LNCAP (cell line): ENCODE measurements around the gene MRPS15.

Experiments
- CTCF ChIP-seq: fragments of 450-650 bp; IDR thresholded peaks from 2 replicates; pipeline ENCODE4 v1.5.1; 2017; ENCODE audit warnings: mild to moderate bottlenecking

Gene MRPS15

DNA sequence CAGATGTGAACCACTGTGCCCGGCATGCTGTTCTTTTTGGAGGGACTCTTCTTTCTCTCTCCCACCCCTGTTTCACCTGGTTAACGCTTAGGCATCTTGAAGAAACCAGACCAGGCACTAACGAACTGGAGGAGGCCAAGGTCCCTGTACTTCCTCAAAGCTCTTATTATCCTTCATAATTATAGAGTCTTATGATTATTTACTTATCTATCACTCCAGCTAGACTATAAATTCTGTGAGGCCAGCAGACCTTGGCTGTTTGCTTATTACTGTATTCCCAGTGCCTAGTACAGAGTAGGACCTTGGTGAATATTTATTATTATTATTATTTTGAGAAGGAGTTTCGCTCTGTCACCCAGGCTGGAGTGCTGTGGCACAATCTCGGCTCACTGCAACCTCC is 12.8 kb upstream of the MRPS15 start:
- no peak for TF ChIP-seq CTCF

DNA sequence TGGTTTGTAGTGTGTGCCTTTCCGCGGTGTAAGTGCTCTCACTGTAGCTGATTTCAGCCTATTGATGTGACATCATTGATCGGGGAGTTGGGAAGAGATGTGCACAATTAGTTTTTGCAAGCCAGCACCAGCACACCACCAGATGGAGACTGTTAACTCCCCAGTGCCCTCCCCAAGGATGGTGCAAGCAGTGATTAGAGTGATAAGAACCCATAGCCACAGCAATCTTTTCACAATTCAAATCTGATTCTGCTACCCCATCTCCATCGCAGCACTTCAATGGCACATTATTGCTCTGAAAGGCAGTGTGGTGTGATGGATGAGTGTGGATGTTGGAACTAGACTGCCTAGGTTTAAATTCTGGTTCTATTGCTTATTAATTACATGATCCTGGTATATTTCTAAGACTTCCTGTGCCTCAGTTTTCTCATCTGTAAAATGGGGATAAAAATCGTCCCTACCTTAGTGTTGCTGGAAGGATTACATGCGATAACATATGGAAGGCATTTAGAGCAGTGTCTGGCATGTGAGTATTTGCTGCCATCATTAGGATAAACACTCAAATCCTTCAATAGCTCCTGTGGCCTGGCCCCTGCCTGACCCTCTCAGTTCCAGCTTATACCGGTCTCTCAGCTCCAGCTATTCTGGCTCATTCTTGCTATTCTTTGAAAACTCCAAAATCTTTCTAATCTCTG is 11.9 kb upstream of the MRPS15 start:
- TF ChIP-seq CTCF = no peak

DNA sequence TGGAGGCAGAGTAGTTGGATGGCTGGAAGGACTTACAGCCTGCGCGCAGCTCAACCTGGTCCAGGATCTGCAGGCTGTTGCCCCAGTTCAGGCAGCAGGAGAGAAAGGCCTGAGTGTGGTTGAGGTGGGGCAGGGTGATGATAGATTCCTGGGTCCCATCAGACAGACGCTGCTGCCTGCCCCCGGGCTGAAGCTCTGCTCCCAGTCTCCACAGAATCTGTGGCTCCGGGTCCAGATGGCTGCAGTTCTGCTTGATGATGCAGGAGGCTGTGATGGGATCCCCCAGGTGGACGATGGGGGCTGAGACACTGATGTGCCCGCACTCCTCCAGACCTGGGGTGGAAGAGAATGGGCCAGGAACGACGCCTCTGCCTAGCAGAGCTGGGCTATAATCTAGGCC is 11.2 kb upstream of the MRPS15 start:
- TF ChIP-seq CTCF = no peak

DNA sequence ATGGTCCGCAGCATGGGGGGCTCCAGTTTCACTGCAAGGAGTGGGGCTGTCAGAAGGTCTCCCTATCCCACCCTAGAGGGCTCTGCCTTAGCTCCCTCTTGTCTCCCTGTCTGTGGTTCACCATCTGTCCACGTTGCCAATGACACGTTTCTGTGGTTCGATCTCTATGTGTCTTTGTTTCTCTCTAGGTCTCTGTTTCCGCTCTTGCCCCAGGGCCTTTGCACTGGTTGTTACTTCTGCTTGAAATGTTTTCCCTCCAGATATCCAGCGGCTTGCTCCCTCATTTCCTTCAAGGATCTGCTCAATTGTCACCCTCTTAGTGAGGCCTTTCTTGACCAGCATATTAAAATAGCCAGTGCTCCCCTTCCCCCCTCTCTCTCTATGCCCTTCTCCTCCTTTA is 8.5 kb upstream of the MRPS15 start:
- TF ChIP-seq CTCF = no peak

DNA sequence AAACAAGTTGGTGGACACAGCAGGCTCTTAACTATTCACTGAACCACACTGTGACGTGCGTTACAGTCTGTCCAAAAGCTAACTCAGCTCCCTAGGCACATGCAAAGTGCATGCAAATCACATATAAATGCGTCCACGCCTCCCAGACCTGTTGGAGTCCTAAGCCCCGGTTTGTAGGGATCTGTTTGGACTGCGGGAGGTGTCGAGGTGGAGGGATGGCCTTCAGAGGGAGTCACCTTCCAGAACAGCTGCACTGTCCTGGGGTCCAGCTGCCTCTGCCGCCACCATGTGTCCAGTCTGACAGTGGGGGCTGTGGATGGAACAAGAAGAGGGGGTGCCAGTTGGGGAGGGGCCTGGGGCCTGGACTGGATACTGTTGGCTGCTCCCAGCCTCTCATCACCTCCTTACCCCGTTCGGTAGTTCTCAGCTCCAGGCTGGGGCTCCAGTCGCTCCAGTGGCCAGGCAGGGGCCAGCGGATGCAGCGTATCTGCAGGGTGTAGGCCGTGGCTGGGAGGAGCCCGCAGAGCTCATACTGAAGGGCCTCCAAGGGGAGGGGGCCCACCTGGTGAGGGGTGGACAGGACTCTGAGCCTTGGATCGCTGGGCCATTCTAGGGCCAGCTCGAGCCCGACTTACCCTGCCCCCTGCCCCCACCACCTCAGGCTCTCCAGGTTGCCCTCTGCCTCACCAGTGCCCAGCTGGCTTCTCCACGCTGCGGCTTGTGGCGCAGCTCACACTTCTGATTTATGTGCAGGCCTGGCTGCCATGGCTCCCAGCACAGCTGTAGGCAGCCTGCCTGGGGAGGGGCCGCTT is 7.9 kb upstream of the MRPS15 start:
- no peak for TF ChIP-seq CTCF

- TF ChIP-seq CTCF = no peak
Observed at GRCh38 chr1:36469163-36469562, 5.0 kb upstream of the MRPS15 start.

DNA sequence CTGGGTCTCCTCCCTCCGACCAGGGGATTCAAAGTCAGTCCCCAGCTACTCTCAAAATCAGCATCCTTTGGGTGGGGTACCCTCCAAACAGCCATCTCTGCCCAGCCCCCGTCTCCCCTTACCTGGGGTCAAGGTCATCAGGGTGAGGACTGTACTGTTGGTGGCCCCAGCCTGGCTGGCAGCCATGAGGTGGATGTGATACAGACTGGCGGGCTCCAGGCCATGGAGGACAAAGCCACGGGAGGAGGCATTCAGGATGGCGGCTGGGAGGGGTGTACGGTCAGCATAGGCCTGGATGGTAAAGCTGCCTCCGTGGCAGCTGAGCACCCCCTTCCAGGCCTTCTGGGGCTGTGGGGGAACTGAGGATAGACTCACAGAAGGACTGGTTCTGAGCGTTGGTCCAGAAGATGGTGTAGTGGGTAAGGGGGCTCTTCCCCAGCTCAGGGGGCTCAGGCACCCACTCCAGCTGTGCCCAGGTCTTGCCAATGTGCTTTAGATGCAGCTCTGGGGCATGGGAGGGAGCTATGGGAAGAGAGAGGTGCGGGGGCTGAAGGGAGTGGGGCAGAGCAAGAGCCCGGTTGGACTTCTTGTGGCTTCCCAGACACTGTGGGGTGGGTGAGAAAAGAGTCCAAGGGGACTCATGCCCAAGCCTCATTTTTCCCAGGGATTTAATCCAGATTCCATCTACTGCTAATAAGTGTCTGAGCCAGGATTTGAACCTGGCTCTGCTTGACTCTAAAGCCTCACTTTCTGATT is 3.7 kb upstream of the MRPS15 start:
- TF ChIP-seq CTCF = no peak
